HG03378 (cell line): Measurements from ENCODE around the gene CRB1.

Experiments used
- ATAC-seq: cut with Tn5 transposase; IDR thresholded peaks from one replicate; pipeline ENCODE4 v1.9.1; 2021; ENCODE audit warnings: mild to moderate bottlenecking, moderate library complexity; ENCODE audit not compliant: unreplicated experiment

Gene CRB1

GRCh38 chr1:197268012-197268411, at the start of gene CRB1:
CRB1 (plus strand) TSS chr1:197268252; CDS start chr1:197268413, 161 bp downstream.
- ATAC-seq: no peak

GRCh38 chr1:197218857-197219256, 49.2 kb upstream of the CRB1 start:
- ATAC-seq: no peak

GRCh38 chr1:197222025-197222685, 45.9 kb upstream of the CRB1 start:
- ATAC-seq: no peak

- ATAC-seq: no peak
Observed at GRCh38 chr1:197222780-197223179, 45.3 kb upstream of the CRB1 start.

- no peak for ATAC-seq
Observed at GRCh38 chr1:197224160-197224559, 43.9 kb upstream of the CRB1 start.

GRCh38 chr1:197225611-197226010, 42.4 kb upstream of the CRB1 start:
- ATAC-seq: no peak

- no peak for ATAC-seq
Observed at GRCh38 chr1:197234581-197234980, 33.5 kb upstream of the CRB1 start.

GRCh38 chr1:197235355-197235754, 32.7 kb upstream of the CRB1 start:
- ATAC-seq: no peak

GRCh38 chr1:197247465-197247864, 20.6 kb upstream of the CRB1 start:
- no peak for ATAC-seq

GRCh38 chr1:197249324-197249723, 18.7 kb upstream of the CRB1 start:
- ATAC-seq: no peak

GRCh38 chr1:197250616-197251015, 17.4 kb upstream of the CRB1 start:
- no peak for ATAC-seq

- no peak for ATAC-seq
Observed at GRCh38 chr1:197252973-197253372, 15.1 kb upstream of the CRB1 start.

- ATAC-seq: no peak
Observed at GRCh38 chr1:197254866-197255265, 13.2 kb upstream of the CRB1 start.

- no peak for ATAC-seq
Observed at GRCh38 chr1:197264936-197265567, 3.0 kb upstream of the CRB1 start.

- no peak for ATAC-seq
Observed at GRCh38 chr1:197269053-197269452, 1.0 kb downstream of the CRB1 start.

- ATAC-seq: no peak
Observed at GRCh38 chr1:197272791-197273190, 4.7 kb downstream of the CRB1 start.

- no peak for ATAC-seq
Observed at GRCh38 chr1:197277166-197277565, 9.1 kb downstream of the CRB1 start.

GRCh38 chr1:197284325-197284724, 16.3 kb downstream of the CRB1 start:
- ATAC-seq: no peak

- ATAC-seq: no peak
Observed at GRCh38 chr1:197284966-197285365, 16.9 kb downstream of the CRB1 start.

GRCh38 chr1:197285526-197286205, 17.6 kb downstream of the CRB1 start:
- no peak for ATAC-seq

GRCh38 chr1:197286634-197287033, 18.6 kb downstream of the CRB1 start:
- ATAC-seq: no peak

- ATAC-seq: no peak
Observed at GRCh38 chr1:197287863-197288262, 19.8 kb downstream of the CRB1 start.
